HT-29 (cell line): ENCODE results near the gene ASB10. TPM values are rescaled to one million over a fixed set of nuclear protein-coding genes. Genes with fewer than 3 reads are reported as not detected.

Experiments used
- DNase-seq: peaks from one replicate; pipeline ENCODE4 v3.0.0-alpha.2; 2015; ENCODE audit warnings: low spot score
- total RNA-seq: library from RNA; depleted of rRNA; stranded (reverse); fragments of >200 nt; shearing (Covaris generic); gene quantifications from 2 replicates; pipeline ENCODE4 v1.2.3, GENCODE V29; 2014

Gene ASB10
- total RNA-seq, 1 experiment from 2014 or later, result not detected

DNA sequence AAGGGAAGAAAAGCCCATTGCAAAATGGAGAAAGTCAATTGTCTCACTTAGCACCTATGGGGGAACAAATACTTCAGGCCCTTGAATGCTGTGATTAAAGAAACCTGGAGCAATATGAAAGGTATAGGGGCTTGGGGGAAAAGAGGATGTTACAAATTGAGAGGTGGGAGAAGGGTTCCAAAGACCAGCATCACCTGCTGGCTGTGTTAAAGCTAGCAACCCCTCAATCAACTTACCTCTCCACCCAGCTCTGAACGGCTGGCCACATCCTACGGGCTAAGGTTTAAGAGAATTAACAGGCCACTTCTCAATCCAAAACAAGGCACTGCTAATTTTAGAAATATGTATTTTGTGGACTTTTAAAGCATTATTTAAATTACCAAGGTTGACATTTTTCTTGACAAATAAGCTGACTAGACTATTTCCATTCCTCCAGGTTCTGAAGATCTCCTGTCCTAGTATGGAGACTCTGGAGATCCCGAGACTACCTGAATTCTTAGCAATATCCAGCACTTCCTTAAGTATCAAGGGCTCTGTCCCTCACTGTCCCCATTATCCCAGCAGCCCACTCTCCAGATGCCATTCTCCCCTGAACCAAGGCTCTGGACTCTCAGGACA, 24.2 kb upstream of the ASB10 start:
- no peak for DNase-seq

DNA sequence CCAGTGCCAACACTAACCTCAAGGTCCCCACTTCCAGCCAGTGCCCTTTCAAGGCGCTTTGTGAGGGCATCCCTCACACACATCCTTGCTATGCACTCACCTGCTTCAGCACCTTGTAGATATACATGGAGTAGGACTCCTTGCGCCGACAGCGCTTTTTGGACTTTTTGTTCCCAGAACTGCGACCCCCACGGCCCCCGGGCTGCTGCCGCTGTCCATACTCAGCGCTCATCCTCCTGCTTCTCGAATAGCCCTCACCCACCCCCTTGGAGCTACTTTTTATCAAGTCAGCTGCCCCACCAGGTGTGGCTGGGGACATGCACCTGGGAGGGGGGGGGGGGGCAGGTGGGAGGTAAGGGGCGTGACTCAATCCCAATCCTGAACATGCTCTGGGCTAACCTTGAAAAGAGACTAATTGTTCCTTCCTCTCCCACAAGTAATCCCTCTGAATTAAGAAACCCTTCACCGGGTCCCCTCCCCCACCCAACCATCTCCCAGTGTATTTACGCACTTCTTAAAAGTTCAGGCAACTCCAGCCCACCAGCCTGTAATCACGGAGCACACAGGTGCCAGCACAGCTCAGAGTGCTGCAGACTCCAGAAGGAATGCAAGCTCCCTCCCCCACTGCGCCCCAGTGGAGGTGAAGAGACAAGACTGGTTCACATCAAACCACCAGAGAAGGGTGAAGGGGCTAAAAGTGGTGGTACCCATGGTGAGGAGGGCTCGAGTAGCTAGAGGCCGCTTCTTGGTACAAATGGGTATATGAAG, 23.2 kb upstream of the ASB10 start, which contains the start of gene H2BK1:
TSS of gene H2BK1 (minus strand) at position 402 of the 768 bp plus-strand sequence. CDS start at position 232, 170 bp downstream.
- no peak for DNase-seq

DNA sequence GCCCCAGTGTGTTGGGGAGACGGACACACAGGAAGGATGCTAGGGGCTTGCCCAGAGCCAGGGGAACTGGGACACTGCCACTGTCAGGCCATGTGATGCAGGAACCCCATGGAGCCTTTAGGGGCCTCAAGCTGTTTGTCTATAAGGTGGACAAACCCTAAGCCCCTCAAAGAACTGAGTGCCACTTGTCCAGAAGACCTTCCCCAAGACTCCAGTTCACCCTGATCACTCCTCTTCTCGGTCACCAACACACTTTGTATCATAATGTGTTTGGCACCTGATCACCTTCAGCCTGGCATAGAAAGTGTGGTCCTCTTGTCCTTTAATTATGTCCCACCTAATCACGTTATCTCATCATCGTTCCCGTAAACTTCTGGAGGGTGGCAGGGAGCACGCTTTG, 22.5 kb upstream of the ASB10 start:
- no peak for DNase-seq

DNA sequence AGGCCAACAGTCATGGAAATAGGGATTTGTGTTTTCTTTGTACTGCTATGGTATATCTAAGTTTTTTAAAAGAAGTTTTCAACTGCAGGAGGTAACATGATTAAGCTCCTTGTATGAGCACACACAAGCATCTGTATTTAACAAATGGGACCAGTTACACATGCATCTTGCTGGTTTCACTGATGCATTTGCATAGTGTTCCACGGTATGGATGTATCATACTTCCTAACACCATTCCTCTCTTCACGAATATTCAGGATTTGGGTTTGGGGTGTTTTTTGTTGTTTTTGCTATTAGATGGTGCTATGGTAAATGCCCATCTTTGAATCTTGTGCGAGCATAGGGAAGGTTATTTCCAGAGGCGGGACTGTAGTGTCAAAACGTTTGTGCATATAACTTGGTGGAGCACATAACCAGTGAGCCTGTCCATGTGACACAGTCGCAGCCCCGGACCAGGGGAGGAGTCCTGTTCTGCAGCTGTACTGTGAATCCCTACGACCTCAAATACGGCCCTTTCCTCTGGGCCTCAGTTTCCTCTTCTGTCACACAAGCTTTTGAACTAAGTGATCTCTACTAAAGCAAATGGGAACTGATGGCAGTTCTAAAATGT, 21.3 kb upstream of the ASB10 start:
- no peak for DNase-seq

DNA sequence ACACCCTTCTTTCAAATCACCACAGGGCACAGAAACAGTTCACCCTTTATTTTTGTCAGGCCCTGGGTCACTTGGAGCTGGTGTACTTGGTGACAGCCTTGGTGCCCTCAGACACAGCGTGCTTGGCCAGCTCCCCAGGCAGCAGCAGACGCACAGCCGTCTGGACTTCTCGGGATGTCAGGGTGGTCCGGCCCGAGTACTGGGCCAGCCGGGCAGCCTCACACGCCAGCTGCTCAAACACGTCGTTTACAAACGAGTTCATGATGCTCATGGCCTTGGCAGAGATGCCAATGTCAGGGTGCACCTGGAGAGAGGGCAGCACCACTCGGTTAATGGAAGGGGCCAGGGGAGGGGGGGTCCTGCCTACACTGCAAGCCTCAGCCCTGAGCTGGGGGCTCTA, 20.8 kb upstream of the ASB10 start:
- no peak for DNase-seq

DNA sequence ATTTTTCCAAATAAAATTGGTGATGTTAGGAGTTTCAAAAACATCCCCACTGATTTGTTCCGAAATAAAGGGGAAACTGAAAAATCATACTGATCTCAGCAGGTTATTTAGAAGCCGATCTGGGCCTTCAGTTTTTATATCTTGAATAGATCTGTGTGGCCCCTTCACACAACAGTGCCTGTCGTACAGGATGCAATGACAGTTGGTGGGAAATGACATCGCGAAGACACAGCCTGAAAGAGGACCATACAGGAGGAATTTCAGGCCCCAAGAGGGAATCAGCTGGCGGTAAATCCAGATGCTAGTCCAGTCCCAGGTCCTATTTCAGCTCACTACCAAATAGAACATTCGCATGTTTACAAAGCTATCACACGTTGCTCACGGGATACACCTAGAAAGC, 20.3 kb upstream of the ASB10 start:
- DNase-seq, result no peak

DNA sequence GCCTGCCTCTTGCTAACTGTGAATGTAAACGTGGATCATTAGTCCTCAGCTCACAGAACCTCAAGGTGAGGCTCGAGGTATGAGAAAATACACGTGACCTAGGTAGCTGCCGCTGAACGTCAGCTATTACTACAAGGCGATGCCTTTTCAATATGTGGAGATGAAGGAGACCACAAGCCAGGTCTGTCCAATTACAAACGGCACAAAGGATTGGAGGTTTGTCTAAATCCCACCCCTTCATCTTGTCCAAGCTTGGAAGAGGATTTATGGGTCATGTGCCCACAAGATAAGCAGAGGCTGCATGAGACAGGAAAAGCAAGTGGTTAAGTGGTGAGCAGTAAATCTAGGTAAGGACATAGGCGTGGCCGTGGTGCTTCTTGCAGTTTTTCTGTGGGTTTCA, 19.9 kb upstream of the ASB10 start:
- no peak for DNase-seq

DNA sequence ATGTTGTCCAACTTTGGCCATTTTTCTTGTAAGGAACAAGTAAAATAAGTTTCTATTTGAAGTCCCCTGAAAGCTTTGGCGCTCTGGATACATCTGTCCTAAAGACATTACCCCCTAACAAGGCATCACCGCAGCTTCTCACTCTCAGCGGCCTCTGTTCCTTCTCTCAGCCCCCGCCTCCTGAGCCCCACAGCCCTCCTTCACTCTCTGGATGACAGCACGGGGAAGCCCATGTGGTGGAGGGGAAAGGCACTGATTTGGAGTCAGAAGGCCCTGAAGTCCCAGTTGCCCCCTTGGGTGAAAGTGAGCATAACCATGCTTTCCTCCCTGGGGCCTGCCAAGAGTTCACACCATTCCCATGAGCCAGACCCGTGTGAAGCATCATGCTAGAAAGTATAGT, 18.7 kb upstream of the ASB10 start:
- DNase-seq, result no peak

DNA sequence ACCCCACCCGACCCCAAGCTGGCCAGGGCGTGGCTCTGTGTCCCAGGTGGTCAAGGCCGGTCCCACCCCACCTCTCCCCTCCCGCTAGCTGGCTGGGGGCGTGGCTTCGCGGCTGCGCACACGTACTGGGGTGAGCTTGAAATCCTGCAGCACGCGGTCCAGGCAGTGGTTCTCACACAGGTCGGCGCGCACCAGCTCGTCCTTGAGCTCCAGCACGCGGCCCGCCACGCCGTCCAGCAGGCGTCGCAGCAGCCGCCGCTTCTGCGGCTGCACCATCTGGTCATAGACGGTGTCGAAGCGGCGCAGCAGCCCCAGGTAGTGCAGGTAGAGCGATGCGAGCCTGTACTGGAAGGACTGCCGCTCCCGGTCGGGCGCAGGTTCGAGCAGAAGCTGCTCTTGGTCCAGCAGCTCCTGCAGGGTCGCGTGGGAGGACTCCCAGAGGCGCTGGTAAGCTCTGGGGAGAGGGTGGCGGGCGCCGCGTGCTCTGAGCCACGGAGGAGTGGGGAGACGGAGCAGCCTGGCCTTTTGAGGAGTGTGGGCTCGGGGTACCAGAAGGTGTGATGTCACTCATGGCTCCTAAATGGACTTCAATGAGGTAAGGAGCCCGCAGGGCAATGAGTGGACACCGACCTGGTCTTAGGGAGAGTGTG, 17.5 kb upstream of the ASB10 start:
- no peak for DNase-seq

DNA sequence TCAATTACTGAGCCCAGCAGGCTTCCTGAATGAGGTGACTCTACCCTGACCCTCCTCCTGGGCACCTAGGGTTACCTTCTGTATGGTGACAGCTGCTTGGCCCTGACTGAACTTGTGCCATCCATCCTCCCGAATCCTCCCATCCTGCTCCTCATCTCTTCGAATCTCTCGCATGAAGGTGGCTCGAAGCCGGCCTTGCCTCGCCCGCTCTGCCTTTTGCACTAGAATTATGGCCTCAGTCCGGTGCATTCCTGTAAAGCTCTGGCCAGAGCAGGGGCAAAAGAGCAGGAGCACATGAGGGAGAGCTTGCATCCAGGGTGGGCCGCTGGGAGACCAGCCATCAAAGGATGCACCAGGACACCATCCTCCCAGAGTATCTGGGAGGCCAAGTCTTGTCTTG, 15.8 kb upstream of the ASB10 start:
- DNase-seq, result no peak

DNA sequence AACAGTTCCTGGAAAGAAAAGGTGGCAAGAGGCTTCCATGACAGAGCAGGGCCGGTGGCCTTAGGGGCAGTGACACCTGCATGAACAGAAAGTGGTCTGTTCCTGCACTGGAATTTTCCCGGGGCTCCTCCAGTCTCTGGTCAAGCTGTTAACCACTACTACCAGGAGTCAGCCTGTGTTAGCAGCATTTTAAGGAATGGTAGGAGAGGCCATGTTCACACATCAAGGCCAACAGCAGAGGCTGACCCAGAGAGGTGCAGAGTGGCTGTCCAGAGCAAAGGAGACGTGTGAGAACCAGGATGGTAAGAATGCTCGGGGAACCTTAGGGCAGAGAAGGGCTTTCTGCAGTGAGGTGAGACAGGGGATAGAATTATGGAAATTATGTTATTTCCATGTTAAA, 14.7 kb upstream of the ASB10 start:
- DNase-seq, result no peak

DNA sequence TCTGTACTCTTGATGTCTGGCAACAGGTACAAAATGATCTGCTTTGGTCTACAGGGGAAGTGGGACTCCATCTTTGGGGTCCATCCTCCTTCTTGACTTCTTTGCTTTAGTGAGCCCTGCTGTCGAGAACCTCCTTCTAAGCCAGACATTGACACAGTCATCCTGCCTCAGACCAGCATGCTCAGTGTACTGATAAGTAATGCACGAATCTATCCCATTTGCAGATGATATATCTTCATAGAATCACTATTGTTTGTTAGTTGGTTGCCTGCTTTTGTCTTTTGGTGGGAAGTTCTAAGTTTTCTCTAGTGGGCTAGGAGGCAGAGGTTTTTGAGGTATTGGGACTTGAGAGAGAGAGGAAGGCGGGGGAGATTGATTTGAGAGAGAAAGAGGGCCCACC, 14.3 kb upstream of the ASB10 start:
- no peak for DNase-seq

DNA sequence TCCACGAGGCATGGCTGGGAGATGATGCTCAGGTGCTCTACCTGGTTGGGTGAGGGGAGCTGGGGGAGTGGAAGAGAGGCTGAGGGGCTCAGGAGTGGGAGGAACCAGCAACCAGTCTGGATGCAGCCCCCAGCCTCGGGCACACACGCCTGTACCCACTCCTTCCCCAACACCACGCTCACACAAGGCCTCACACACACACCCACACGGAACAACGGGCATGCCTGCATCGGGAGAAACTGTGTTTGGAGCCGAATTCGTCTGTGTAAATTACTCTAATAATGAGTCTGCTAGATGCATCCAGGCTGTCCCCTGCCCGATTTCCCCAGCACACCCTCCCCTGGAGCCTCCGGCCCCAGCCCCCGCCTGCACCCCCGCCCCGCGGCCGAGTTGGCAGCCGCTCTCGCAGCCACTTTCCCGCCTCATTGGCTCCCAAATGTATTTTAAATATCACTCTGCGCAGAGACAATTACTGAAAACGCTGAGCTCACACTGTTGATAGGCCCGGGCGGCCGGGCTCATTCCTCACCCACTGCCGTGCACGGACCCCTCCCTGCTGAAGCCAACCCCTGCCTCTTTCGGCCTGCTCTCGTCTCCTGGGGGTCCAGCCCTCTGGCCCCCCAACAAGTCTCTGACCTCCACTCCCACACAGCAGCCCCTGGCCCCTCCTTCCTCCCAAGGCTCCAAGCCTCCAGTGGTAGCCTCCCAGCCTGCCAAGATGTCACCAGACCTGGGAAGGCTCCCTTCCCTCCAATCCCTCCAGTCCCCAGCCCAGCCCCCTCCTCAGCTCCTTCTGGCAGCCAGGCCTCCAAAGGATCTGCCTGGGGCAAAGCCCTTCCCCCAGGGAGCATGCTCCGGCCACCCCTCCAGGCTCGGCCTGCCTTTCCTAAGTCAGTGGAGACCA, 12.1 kb upstream of the ASB10 start:
- no peak for DNase-seq

DNA sequence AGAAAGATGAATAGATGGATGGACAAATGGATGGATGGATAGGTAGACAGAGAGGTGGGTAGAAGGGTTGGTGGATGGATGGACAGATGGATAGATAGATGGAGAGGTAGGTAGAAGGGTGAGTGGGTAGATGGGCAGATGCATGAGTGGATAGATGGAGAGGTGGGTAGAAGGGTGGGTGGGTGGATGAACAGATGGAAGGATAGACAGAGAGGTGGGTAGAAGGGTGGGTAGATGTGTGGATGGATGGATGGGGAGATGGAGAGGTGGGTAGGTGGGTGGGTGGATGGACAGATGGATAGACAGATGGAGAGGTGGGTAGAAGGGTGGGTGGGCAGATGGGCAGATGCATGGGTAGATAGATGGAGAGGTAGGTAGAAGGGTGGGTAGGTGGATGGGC, 10.9 kb upstream of the ASB10 start:
- no peak for DNase-seq

DNA sequence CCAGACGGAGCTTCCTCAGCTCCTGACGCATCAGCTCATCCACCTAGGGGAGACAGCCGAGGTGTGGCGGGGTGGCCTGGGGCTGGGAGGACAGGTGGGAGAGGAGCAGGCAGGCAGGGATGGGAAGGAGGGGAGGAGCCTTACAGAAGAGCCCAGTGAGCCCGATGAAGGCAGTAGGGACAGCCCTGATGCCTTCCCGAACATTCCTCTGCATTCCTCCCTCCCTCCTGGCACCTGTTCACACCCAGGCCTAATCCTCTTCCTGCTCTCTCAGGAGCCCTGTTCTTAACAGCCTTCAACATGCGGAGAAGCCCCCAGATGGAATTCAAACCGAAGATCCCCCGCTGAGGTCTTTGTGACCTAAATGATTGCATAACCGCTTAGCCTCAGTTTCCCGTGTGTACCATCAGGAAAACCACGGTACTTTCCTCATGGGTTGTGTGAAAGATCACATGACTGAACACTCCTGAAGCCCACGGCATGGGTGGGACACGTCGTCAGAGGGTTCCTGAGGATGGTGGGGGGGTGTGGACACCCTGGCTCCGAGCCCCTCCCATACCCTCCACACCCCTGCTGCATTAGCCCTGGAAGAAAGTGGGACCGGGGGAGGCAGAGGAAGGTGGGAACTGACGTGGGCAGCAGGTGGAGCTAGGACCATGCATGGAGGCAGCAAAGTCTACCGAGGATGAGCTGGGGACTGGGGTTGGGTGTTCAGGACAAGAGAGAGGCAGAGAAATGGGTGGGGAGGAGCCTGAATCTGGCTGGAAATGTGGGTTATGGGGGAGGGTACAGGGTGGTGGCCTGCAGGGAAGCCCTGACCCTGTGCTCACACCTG, 8.8 kb upstream of the ASB10 start:
- no peak for DNase-seq

DNA sequence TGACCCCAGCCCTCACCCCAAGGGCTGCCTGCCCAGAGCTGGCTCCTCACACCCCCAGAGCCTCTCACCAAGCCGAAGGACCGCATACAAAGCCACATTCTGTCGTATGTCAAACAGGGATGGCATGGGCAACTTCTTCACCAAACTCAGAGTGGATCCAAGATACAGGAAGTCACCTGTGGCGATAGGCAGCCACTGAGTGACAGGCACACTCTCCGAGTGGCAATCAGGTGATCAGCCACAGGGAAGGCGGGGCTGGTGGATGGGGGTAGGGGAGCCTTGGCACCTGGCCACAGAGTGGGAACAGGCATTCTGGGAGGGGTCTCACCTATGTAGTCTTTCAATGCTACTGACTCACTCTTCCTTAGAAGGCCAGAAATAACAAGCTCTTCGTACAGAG, 7.1 kb upstream of the ASB10 start:
- DNase-seq, result no peak

DNA sequence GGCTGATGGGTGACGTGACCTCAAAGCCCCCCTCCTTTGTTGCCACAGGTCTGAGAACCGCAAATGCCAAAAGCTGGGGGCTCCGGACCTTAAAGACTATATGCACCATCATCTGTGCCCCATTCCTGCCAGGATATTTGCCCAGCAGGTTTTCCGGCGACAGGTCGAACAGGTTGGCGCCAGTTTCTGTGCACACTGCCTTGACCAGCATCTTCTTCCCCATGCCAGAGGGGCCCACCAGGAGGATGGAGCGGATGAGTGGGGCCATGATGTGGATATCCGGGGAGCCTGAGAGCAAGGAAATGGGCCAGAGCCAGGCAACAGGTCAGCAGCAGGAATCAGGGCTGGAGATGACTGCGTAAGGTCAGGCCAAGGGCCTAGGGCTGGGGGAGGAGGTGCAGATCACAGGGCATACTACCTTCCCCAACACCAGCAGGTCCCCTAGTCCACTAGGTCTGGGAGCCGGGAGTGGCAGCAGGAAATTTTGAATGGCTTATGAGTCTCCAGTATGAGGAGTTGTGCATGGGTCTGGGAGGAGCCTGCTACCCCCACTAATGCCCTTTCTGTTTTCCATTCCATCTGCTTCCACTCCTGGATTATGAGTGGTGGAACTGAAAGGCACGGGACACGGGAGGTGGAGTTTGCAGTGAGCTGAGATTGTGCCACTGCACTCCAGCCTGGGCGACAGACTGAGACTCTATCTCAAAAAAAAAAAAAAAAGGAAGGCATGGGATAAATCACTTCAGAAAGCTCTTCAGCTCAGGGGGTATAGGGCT, 6.3 kb upstream of the ASB10 start:
- no peak for DNase-seq

DNA sequence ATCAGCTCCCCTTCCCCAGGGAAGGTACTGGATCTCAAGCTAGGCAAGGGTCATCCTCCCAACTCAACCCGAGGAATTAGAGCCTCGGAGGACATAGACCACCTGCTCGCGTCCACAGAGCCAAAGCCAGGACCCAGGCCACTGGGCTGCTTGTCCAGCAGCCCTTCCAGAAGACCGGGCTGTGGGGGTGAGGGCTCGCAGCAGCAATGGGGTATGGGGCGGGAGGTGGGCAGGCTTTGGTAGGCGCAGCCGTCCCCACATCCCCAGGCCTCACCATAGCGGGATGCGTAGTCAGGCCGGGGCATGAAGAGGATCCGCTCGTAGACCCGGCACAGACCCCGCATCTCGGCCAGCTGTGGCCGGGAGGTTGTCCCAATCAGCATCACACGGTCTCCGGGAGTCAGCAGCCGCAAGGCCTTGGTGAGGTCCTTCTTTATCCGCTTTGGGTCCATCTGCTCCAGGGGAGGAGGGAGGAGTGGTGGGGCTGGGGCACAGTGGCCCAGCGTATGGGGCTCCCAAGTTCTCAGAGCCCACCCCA, 5.0 kb upstream of the ASB10 start:
- DNase-seq, result no peak

DNA sequence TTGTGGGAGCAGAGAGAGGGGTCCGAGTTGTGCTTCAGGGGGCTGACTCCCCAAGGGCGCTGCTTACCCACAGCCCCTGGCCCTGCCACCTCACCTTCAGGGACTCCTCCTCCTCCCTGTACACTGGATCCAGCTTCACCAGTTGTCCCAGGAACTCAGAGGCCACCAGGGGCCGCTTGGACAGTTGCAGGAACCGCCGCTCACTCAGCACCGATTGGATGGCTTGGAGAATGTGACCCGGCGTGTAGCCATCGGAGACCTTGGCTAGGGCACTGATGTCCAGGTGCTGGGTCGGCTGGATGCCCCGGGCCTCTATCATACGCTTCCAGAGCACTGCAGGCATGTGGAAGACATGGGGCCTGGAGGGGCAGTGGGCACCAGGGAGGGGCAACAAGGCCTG, 4.5 kb upstream of the ASB10 start:
- peak; percentile 36 for DNase-seq
